ENCODE data around the gene RFC2. TPM values are rescaled to one million over a fixed set of nuclear protein-coding genes. Genes with fewer than 3 reads are reported as not detected.
"Not testable (repeated sequence)": the region's sequence is repeated elsewhere in the genome, so short reads cannot be mapped to it uniquely, and the experiment has no call there.

Gene RFC2
- total RNA-seq, 1 experiment from 2014 or later: 75.6 TPM

- no peak for TF ChIP-seq CTCF (IDR thresholded peaks at IDR 0.05; ENCODE audit: insufficient read depth in 1 of 2, low read depth in 1 of 2, low read length in 1 of 2, severe bottlenecking in 1 of 2, unreplicated experiment in 1 of 2)
- Mint-ChIP-seq H3K4me1 (ENCODE audit: low read depth, unreplicated experiment) (no peaks in the 10 kb centered on the region), H3K9me3 (ENCODE audit: unreplicated experiment) (no peaks in the 10 kb centered on the region), H3K36me3 (ENCODE audit: insufficient read depth, unreplicated experiment) (peaks cover 71% of the 10 kb centered on the region), H3K27ac (ENCODE audit: unreplicated experiment) (no peak overlapping the region), H3K27me3 (ENCODE audit: insufficient read depth, unreplicated experiment) (no peaks in the 10 kb centered on the region), H3K4me3 (ENCODE audit: unreplicated experiment) (no peak overlapping the region)
- BruUV-seq (replicated peaks): no TSS peak
- Histone ChIP-seq H3K4me1 (no peaks in the 10 kb centered on the region), H3K9me3 (no peaks in the 10 kb centered on the region), H3K36me3 (ENCODE audit: control insufficient read depth, insufficient read depth, low read length) (peaks cover 1% of the 10 kb centered on the region; the same call in 1 of the 2 replicates), H3K27me3 (replicated peaks; ENCODE audit: control insufficient read depth, insufficient read depth, low read length) (no peaks in the 10 kb centered on the region), H3K4me3 (ENCODE audit: low read depth, low read length) (no peak overlapping the region)
- intact Hi-C loops (cut with micrococcal nuclease; ENCODE audit: unreplicated experiment): no loop called here
- CTCF ChIA-PET: interaction anchor here (1.1 kb wide), 1 partner anchor 9 kb away, joined by 3 read pairs; no protein-coding TSS in a partner anchor
- POLR2A ChIA-PET: no interaction called here
- no peak for DNase-seq
Observed at GRCh38 chr7:74197449-74198124, 56.6 kb downstream of the RFC2 start.

DNA sequence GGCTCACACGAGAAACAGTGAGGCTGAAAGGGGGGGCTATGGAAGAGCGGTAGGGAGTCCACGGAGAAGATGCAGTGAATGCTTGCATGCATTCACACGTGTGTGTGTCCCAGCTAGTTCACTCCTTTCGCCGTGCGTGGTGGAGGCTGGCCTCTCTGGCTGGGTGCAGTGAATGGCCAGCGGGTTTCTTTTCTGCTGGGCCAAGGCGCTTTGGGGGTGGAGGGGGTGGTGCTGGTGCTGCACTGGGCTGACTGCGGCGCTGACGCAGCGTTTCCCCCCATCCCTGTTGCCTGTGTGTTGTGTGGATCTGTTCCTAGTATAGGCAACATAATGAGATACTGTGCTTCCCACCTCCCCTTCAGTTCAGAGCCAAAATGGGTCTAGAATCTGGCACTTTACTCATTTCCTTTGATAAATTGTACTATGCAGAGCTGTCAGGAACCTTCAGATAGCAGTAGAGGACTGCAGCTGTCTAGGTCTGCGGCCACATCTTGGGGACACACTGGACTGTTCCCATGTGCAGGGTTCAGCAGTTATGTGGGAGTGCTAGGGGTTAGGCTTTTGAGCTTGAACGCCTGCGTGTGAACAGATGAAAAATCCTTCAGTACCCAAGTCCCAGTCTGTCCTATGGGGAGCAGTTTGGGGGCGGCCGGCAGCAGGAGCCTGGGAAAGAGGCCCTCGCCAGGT, 58.1 kb downstream of the RFC2 start:
- H3K27me3 Mint-ChIP-seq (ENCODE audit: insufficient read depth, unreplicated experiment); DNase-seq; H3K27ac Mint-ChIP-seq (ENCODE audit: unreplicated experiment); H3K4me3 ChIP-seq (ENCODE audit: low read depth, low read length); H3K4me3 Mint-ChIP-seq (ENCODE audit: unreplicated experiment); H3K27me3 ChIP-seq (replicated peaks; ENCODE audit: control insufficient read depth, insufficient read depth, low read length); H3K9me3 ChIP-seq; POLR2A ChIA-PET; H3K9me3 Mint-ChIP-seq (ENCODE audit: unreplicated experiment); H3K4me1 Mint-ChIP-seq (ENCODE audit: low read depth, unreplicated experiment); BruUV-seq (replicated peaks); intact Hi-C loops (cut with micrococcal nuclease; ENCODE audit: unreplicated experiment); H3K36me3 ChIP-seq (ENCODE audit: control insufficient read depth, insufficient read depth, low read length); H3K4me1 ChIP-seq: not testable (repeated sequence)
- H3K36me3 Mint-ChIP-seq (ENCODE audit: insufficient read depth, unreplicated experiment): peaks cover 86% of the 10 kb centered on the region
- CTCF ChIA-PET: interaction anchor here (0.6 kb wide), 1 partner anchor 205 kb away, joined by 3 read pairs; no protein-coding TSS in a partner anchor

DNA sequence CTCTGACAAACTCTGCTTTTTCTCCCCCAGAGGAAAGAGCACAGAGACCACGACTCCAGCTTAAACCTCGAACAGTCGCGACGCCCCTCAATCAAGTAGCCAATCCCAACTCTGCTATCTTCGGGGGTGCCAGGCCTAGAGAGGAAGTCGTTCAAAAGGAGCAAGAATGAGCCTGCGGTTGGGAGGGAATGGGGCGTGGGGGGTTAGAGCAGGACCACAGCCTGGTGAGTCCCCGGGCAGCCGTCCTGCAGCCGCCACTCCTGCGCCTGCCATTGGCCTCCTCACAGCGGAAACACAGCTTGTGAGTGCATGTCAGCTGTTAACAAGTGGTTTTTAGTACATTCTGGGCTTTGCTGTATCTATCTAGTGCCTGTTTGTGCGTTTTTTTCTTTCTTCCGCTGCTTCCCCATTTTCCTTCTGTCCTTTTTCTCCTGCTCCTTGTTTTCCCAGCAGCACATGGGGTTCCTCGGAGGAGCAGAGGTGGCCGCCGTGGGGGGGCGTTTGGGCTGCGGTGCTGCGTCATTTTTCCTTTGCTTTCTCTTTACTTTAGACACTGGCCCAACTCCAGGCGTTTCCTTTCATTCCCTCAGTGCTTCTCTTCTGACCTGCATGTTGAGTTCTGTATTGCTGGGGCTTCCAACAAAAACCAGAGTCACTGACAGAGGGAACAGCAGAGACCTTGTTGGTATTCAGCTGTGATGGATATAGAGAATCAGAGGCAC, 58.9 kb downstream of the RFC2 start:
- H3K4me1 ChIP-seq; H3K36me3 ChIP-seq (ENCODE audit: control insufficient read depth, insufficient read depth, low read length); H3K27ac Mint-ChIP-seq (ENCODE audit: unreplicated experiment); H3K4me3 Mint-ChIP-seq (ENCODE audit: unreplicated experiment); intact Hi-C loops (cut with micrococcal nuclease; ENCODE audit: unreplicated experiment); H3K4me1 Mint-ChIP-seq (ENCODE audit: low read depth, unreplicated experiment); H3K27me3 Mint-ChIP-seq (ENCODE audit: insufficient read depth, unreplicated experiment); H3K9me3 ChIP-seq; POLR2A ChIA-PET; H3K9me3 Mint-ChIP-seq (ENCODE audit: unreplicated experiment); H3K4me3 ChIP-seq (ENCODE audit: low read depth, low read length); DNase-seq; BruUV-seq (replicated peaks); H3K27me3 ChIP-seq (replicated peaks; ENCODE audit: control insufficient read depth, insufficient read depth, low read length): not testable (repeated sequence)
- H3K36me3 Mint-ChIP-seq (ENCODE audit: insufficient read depth, unreplicated experiment): peaks cover 88% of the 10 kb centered on the region
- CTCF ChIA-PET: interaction anchor here (0.6 kb wide), 1 partner anchor 206 kb away, joined by 3 read pairs; no protein-coding TSS in a partner anchor

GRCh38 chr7:74194686-74195085, 59.5 kb downstream of the RFC2 start:
- ChIA-PET CTCF (no interaction called here), POLR2A (no interaction called here)
- Mint-ChIP-seq H3K4me3 (ENCODE audit: unreplicated experiment) (no peak overlapping the region), H3K36me3 (ENCODE audit: insufficient read depth, unreplicated experiment) (peaks cover 88% of the 10 kb centered on the region), H3K9me3 (ENCODE audit: unreplicated experiment) (no peaks in the 10 kb centered on the region), H3K27me3 (ENCODE audit: insufficient read depth, unreplicated experiment) (no peaks in the 10 kb centered on the region), H3K4me1 (ENCODE audit: low read depth, unreplicated experiment) (no peaks in the 10 kb centered on the region), H3K27ac (ENCODE audit: unreplicated experiment) (no peak overlapping the region)
- Histone ChIP-seq H3K36me3 (ENCODE audit: control insufficient read depth, insufficient read depth, low read length) (peaks cover 7% of the 10 kb centered on the region), H3K27me3 (replicated peaks; ENCODE audit: control insufficient read depth, insufficient read depth, low read length) (no peaks in the 10 kb centered on the region), H3K9me3 (no peaks in the 10 kb centered on the region), H3K4me1 (no peaks in the 10 kb centered on the region), H3K4me3 (ENCODE audit: low read depth, low read length) (no peak overlapping the region)
- TF ChIP-seq CTCF (IDR thresholded peaks at IDR 0.05; ENCODE audit: insufficient read depth in 1 of 2, low read depth in 1 of 2, low read length in 1 of 2, severe bottlenecking in 1 of 2, unreplicated experiment in 1 of 2): no peak
- intact Hi-C loops (cut with micrococcal nuclease; ENCODE audit: unreplicated experiment): no loop called here
- no TSS peak for BruUV-seq (replicated peaks)
- no peak for DNase-seq
